Effector memory CD4-positive, alpha-beta T cell (primary cell): ENCODE measurements around the gene TLE4.

Source experiments
- DNase-seq, 3 donors: peaks; one replicate each; pipeline ENCODE4 v3.0.0-alpha.2; 2020
- H3K27ac ChIP-seq: 2 replicates; pipeline ENCODE4 v1.7.0; 2013; ENCODE audit warnings: mild to moderate bottlenecking, low read length, moderate library complexity; ENCODE audit not compliant: insufficient read depth, poor library complexity, severe bottlenecking
- H3K27me3 ChIP-seq: replicated peaks from 2 replicates; pipeline ENCODE4 v1.7.0; 2013; ENCODE audit warnings: mild to moderate bottlenecking, low read length; ENCODE audit not compliant: insufficient read depth, control insufficient read depth, poor library complexity, severe bottlenecking
- H3K36me3 ChIP-seq: 2 replicates; pipeline ENCODE4 v1.7.0; 2013; ENCODE audit warnings: mild to moderate bottlenecking, low read length, moderate library complexity; ENCODE audit not compliant: control insufficient read depth, insufficient read depth
- H3K4me1 ChIP-seq: 2 replicates; pipeline ENCODE4 v1.7.0; 2013; ENCODE audit warnings: low read length, mild to moderate bottlenecking; ENCODE audit not compliant: control insufficient read depth, insufficient read depth, poor library complexity, severe bottlenecking
- H3K4me3 ChIP-seq: 2 replicates; pipeline ENCODE4 v1.7.0; 2013; ENCODE audit warnings: low read length, low read depth, mild to moderate bottlenecking; ENCODE audit not compliant: insufficient read depth, poor library complexity, severe bottlenecking
- H3K9me3 ChIP-seq: 2 replicates; pipeline ENCODE4 v1.7.0; 2013; ENCODE audit warnings: mild to moderate bottlenecking, low read length, moderate library complexity; ENCODE audit not compliant: control insufficient read depth

TLE4 gene

DNA sequence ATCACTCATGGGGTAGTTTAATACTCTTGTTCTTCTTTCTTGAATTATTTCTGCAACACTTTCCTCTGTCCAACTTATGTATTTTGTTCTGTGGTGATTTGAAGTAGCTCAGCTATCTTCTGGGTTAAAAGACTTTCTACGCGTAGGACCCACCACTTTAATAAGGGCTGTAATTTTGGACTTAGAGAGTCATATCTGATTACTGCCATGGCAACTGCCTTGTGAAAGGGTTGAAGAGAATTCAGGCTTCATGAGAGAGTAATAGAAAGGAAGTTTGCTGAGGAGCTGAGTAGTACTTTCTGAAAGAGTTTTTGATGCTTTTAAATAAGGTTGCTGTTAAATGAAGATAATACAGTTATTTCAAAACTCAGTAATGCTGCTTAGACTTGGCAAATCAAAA lies 89.5 kb downstream of the TLE4 start:
- no peak for DNase-seq
- no peak overlapping the region for H3K27ac ChIP-seq
- no peaks in the 10 kb centered on the region for H3K27me3 ChIP-seq

DNA sequence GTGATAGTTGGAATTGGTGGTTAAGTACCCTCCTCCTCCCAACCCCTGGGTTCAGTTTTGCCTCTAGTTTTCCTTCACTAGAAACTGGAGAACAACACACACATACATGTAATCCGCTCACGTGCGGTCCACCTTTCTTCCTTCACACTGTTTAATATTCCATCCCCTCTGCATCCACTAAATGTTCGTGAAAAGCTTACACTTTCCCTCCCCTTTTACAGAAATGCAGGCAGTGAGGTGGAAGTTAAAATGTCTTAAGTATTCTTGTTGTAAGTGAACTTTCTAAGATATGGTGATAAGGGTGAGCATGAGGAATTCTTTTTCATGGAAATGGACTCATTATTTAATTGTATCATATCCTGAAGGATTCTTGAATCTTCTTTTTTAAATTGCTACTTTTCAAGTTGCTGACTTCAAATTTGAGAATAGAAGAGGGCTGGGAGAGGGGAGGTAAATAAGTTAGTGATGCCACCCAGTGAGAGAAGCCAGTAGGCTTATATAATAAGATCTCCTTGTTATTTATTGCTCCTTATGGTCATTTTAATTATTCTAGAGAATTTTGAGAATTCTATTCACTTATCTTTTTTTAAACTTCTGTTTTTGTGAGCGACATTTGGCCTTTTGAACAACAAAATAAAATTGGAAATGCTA lies 90.2 kb downstream of the TLE4 start:
- Histone ChIP-seq H3K27me3 (no peaks in the 10 kb centered on the region), H3K9me3 (no peaks in the 10 kb centered on the region), H3K4me3 (no peak overlapping the region), H3K4me1 (peaks cover 9% of the 10 kb centered on the region), H3K36me3 (peaks cover 5% of the 10 kb centered on the region), H3K27ac (no peak overlapping the region)
- DNase-seq = no peak

More for the DNA sequence above, 89.5 kb downstream of the TLE4 start:
- Histone ChIP-seq H3K4me1 (peaks cover 9% of the 10 kb centered on the region), H3K9me3 (no peaks in the 10 kb centered on the region), H3K36me3 (peaks cover 8% of the 10 kb centered on the region), H3K4me3 (no peak overlapping the region)

DNA sequence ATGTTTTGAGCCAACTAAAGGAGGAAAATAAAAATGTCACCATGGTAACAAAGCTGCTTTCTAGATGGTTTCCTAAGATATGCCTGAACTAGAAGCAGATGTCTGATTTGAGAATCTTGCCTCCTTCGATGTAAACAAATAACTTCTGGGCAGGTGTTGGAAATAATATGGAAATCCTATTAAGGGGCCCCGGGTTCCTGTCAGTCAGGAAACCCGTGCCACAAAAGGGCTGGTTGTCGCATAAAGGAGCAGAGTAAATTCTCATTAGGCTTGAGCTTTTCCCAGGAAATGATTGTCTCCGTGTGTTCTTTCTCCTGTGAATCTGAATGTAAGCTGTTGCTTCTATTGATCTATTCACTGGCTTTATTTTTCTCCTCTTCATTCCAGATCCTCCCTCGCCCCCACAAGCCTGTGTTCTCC lies 90.8 kb downstream of the TLE4 start:
- Histone ChIP-seq H3K4me1 (peaks cover 9% of the 10 kb centered on the region), H3K27me3 (no peaks in the 10 kb centered on the region), H3K27ac (no peak overlapping the region), H3K4me3 (no peak overlapping the region), H3K36me3 (no peaks in the 10 kb centered on the region), H3K9me3 (no peaks in the 10 kb centered on the region)
- no peak for DNase-seq

DNA sequence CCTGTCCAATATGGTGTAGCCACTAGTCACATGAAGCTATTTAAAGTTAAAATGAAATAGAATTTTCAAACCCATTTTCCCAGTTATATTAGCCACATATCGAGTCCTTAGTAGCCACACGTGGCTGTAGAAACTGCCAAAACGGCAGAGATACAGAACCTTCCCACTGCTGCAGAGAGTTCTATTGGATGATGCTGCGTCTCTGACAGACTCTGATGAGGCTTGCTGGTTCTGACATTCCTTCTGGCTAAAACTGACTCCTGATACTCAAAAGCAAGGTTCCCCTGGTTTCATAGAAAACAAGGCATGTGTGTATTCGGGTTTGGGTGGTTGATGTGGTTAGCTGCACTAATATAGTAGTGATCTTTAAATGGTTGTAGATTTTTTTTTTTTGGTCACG lies 91.5 kb downstream of the TLE4 start:
- Histone ChIP-seq H3K4me3 (no peak overlapping the region), H3K27ac (no peak overlapping the region), H3K9me3 (no peaks in the 10 kb centered on the region), H3K27me3 (no peaks in the 10 kb centered on the region), H3K4me1 (peaks cover 9% of the 10 kb centered on the region), H3K36me3 (no peaks in the 10 kb centered on the region)
- no peak for DNase-seq

DNA sequence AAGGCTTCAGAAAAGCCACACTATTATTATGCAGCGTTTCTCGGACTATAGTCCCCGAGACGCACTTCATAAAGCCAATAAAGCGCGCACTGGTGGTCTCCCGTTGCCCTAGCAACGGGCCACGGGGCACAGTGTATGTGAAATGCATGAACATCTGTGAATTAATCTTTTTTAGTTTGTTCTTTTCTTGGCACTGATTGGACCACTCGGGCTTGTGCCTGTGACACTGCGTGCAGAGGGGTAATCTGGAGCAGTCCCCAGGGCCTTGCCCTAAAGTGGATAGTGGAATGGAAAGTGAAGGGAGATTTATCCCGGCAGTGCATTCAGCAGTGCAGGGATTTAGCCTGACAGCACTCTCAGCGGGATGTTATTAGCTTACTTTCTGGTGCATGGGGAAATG lies 92.1 kb downstream of the TLE4 start:
- no peak for DNase-seq
- Histone ChIP-seq H3K9me3 (no peaks in the 10 kb centered on the region), H3K4me1 (peaks cover 9% of the 10 kb centered on the region), H3K36me3 (no peaks in the 10 kb centered on the region), H3K4me3 (no peak overlapping the region), H3K27ac (no peak overlapping the region), H3K27me3 (no peaks in the 10 kb centered on the region)

DNA sequence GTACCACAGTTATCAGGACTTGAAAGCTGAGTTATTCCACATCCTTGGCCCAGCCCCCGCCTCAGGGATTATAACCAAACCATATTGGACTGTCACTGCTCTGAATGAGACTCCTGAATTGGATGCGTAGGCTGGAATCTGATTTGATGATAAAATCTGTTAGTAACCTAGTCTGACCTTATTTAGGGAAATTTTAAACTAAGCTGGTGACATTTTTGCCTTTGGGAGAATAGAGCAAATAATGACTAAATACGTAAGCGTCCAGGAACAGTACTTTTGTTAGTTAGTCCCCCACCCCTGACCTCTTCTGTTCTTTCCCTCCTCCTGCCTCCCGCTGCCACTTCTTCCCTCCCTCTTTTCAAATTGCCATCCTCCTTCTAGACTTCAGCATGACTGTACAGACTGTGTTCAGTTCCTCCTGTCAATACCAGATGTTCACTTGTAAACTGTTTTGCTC lies 92.6 kb downstream of the TLE4 start:
- DNase-seq = no peak
- Histone ChIP-seq H3K9me3 (no peaks in the 10 kb centered on the region), H3K27ac (no peak overlapping the region), H3K4me3 (no peak overlapping the region), H3K27me3 (no peaks in the 10 kb centered on the region), H3K4me1 (peaks cover 9% of the 10 kb centered on the region), H3K36me3 (no peaks in the 10 kb centered on the region)

DNA sequence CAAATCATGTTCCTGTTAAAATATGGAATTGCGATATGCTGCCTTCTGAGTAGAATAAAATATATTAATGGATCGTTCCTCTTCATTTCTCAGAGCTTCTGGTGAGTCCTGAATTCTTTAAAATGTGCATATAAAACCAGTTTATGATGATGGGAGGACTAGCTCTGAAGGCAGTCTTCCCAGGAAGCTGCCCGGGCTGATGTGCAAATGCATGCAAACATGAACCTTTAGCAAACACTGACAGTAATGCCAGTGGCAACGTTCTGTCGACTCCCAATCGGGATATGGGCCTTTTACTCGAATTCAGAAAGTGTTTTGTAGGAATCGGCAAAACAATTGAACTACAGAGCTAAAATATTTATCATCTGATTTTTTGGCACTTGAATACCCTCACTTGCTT lies 93.6 kb downstream of the TLE4 start:
- Histone ChIP-seq H3K4me3 (no peak overlapping the region), H3K27me3 (no peaks in the 10 kb centered on the region), H3K4me1 (peaks cover 9% of the 10 kb centered on the region), H3K9me3 (no peaks in the 10 kb centered on the region), H3K27ac (no peak overlapping the region), H3K36me3 (no peaks in the 10 kb centered on the region)
- DNase-seq = no peak

DNA sequence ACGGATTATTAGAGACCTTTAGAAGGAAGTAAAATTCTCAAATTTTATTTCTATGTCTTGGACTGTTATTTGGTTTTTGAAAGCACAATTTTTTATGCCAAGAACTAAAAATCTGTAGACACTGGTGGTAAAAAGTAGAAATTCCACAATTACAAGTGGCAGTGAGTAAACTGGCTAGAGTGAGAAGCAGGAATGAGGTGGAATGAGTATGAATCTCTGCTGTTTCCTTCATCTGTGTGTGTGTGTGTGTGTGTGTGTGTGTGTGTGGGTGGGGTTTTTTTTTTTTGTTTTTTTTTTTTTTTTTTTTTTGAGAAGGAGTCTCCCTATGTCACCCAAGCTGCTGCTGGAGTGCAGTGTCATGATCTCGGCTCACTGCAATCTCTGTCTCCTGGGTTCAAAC lies 94.2 kb downstream of the TLE4 start:
- Histone ChIP-seq H3K36me3 (no peaks in the 10 kb centered on the region), H3K27me3 (no peaks in the 10 kb centered on the region), H3K4me1 (peaks cover 9% of the 10 kb centered on the region), H3K27ac (no peak overlapping the region), H3K9me3 (no peaks in the 10 kb centered on the region), H3K4me3 (no peak overlapping the region)
- no peak for DNase-seq

DNA sequence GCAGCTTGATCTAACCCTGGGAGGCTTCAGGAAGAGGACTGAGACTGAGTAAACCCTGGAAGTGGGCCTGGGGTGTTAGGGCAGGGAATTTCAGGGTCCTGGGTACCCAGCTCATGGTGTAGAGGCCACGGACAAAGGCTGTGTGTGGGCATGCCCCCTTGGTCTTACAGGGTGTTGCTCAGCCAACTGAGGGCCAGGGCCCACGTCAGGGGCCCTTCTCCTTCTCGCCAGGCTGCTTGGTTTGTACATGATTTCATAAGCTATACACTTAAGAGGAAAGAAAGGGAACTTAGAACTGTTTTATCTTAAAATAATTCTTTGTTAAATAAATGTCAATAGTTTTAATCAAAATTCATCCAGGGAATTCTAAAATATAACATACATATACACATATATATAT lies 95.4 kb downstream of the TLE4 start:
- Histone ChIP-seq H3K27me3 (no peaks in the 10 kb centered on the region), H3K4me1 (peaks cover 3% of the 10 kb centered on the region), H3K4me3 (no peak overlapping the region), H3K9me3 (no peaks in the 10 kb centered on the region), H3K27ac (no peak overlapping the region), H3K36me3 (no peaks in the 10 kb centered on the region)
- DNase-seq = no peak

DNA sequence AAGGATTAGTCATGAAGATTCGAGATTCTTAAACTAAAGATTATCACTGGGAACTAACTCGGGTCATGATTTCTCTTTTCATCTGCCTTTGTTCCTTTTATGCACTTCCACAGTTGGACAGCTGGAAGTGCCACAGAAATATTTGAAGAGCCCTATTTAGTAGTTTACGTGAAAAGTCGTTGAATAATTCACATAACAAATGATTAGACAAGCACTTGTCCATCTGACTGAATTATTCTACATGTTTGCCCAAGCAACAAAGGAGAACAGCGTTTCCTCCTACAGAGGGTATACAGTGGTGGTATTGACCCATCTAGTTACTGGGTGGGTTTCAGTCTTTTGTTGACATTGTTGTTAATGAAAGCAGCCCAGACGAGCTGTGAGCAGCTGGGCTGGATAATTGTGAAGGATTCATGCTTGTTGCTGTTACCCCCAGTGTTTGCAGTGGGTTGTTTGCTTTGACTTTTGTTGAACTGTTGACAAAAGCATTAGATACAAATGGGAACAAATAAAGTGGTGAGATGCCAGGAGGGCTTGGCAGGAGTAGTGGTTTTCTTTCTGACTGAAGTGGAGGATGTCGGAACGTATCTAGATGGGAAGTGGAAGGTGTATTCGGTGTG lies 96.2 kb downstream of the TLE4 start:
- Histone ChIP-seq H3K27ac (no peak overlapping the region), H3K4me1 (peaks cover 2% of the 10 kb centered on the region), H3K27me3 (no peaks in the 10 kb centered on the region), H3K9me3 (no peaks in the 10 kb centered on the region), H3K4me3 (no peak overlapping the region), H3K36me3 (no peaks in the 10 kb centered on the region)
- no peak for DNase-seq
